Effector memory CD8-positive, alpha-beta T cell (primary cell): ENCODE data around the gene ZFAND2B.

ENCODE experiments used
- ATAC-seq: fragments of 150-1000 bp; cut with Tn5 transposase; replicated peaks from 2 replicates; pipeline ENCODE4 v1.10.0; 2021; ENCODE audit warnings: mild to moderate bottlenecking, moderate library complexity
- DNase-seq, 3 experiments: peaks; one replicate each; pipeline ENCODE4 v3.0.0; 2021
- H3K27ac Mint-ChIP-seq, 2 donors: one replicate each; pipeline ENCODE4 v1.8.0; 2022; ENCODE audit warnings: mild to moderate bottlenecking in 2 of 2, mixed read lengths in 2 of 2, moderate library complexity in 2 of 2
- H3K27me3 Mint-ChIP-seq, 2 donors: one replicate each; pipeline ENCODE4 v1.8.0; 2022; ENCODE audit warnings: mixed read lengths in 2 of 2
- H3K36me3 Mint-ChIP-seq: one replicate; pipeline ENCODE4 v1.8.0; 2022; ENCODE audit warnings: mild to moderate bottlenecking, moderate library complexity, mixed read lengths; ENCODE audit not compliant: insufficient read depth
- H3K4me1 Mint-ChIP-seq, 2 donors: one replicate each; pipeline ENCODE4 v1.8.0; 2022; ENCODE audit warnings: low read depth in 2 of 2, mixed read lengths in 2 of 2
- H3K4me3 Mint-ChIP-seq, 2 donors: one replicate each; pipeline ENCODE4 v1.8.0; 2022; ENCODE audit warnings: mild to moderate bottlenecking in 2 of 2, mixed read lengths in 2 of 2, moderate library complexity in 2 of 2
- H3K9me3 Mint-ChIP-seq, 2 donors: one replicate each; pipeline ENCODE4 v1.8.0; 2022; ENCODE audit warnings: mixed read lengths in 2 of 2

Gene ZFAND2B

DNA sequence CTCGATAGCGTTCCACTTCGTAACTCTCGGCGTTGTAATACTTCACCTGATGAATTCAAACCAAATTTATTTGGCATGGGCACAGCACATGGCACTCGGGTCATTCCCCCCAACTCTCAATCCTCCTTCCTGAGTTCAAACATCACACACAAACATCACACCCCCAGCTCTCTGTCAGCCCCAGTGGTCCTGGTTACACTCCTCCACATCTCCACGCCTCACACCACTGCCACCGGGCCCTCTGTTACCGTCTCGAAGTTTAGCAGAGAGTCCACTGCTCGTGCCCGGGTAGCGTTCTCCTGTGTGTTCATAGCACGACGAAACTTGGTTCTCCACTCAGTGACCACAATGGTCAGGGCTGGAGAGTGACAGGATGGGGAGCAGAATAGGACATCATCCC, 7.6 kb downstream of the ZFAND2B start:
- peaks cover 16 to 20% of the 10 kb centered on the region in 2 donors for H3K4me1 Mint-ChIP-seq
- no peaks in the 10 kb centered on the region for H3K27me3 Mint-ChIP-seq
- ATAC-seq = no peak
- no peak for DNase-seq
- peaks cover 15% of the 10 kb centered on the region for H3K36me3 Mint-ChIP-seq
- no peaks in the 10 kb centered on the region for H3K9me3 Mint-ChIP-seq
- H3K4me3 Mint-ChIP-seq = no peak overlapping the region
- peak overlapping the region in 1 of 2 donors; percentile 86 for H3K27ac Mint-ChIP-seq

DNA sequence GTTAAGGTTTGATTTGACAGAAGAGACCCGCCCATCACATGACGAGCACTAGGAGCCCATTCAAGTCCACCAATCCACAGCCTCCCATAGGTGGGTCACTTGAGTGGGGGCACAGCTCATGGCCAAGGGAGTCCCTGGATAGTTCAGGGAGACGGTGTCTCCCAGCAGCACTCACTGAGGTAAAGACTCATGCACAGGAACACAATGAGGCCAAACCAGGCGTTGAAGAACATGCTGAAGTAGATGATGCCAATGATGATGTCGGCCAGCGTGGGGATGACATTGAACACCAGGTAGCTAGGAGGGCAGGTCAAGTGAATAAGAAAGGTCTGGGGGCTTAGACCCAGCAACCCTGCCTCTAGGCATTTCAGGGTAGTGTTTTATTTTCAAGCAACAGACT, 8.2 kb downstream of the ZFAND2B start:
- H3K9me3 Mint-ChIP-seq = no peaks in the 10 kb centered on the region
- H3K27ac Mint-ChIP-seq = no peak overlapping the region
- H3K4me1 Mint-ChIP-seq = peaks cover 16 to 20% of the 10 kb centered on the region in 2 donors
- no peak overlapping the region for H3K4me3 Mint-ChIP-seq
- ATAC-seq (no peak), DNase-seq (no peak)
- H3K36me3 Mint-ChIP-seq = peaks cover 20% of the 10 kb centered on the region
- no peaks in the 10 kb centered on the region for H3K27me3 Mint-ChIP-seq

DNA sequence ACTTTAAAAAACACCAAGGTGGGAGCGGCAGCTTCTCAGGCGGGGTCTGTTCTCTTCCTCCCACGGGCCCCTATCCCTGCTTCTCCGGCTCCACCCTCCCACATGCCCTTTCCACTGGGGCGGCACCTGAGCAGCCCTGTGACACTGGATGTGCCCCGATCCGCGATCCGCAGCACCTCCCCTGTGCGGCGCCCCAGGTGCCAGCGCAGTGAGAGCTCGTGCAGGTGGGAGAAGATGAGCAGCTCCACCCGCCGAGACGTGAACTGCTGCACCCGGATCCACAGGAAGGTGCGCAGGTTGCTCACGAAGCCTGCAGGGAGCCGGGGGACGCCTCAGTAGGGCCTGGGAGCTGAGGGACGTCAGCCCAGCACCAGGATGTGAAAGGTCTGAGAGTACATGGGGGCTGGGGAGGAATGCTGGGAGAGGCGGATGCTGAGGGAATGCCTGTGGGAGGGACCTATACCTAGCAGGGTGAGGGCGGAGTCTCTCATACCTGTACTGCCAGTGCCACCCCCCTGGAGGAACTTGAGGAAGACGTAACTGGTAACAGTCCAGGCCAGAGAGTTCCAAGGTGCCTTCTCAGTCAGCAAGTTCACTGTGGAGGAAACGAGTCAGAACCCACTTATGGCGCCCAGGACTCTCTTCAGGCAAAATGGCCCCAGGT, 9.4 kb downstream of the ZFAND2B start:
- DNase-seq (no peak), ATAC-seq (no peak)
- peaks cover 14 to 21% of the 10 kb centered on the region in 2 donors for H3K4me1 Mint-ChIP-seq
- no peaks in the 10 kb centered on the region for H3K9me3 Mint-ChIP-seq
- H3K27ac Mint-ChIP-seq = peak overlapping the region in 1 of 2 donors; percentile 69
- no peak overlapping the region for H3K4me3 Mint-ChIP-seq
- H3K36me3 Mint-ChIP-seq = peaks cover 27% of the 10 kb centered on the region
- H3K27me3 Mint-ChIP-seq = no peaks in the 10 kb centered on the region

DNA sequence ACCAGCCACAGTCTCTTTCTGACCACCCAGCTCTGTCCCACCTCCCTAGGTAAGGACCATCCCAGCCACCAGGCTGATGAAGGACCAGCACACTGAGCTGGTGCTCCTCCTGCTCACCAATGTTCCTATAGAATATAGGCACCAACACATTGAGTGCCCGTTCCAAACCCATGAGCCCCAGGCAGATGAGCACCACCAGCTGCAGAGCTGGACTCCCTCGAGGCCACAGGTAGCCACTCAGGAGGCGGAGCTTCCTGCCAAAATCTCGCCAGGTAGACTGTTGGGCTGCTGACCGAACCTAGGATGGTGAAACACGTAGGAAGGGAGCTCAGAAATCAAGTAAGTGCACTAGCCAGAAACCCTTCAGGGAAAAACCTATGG, 9.9 kb downstream of the ZFAND2B start:
- DNase-seq (no peak), ATAC-seq (no peak)
- Mint-ChIP-seq H3K4me1 (peaks cover 8 to 16% of the 10 kb centered on the region in 2 donors), H3K27ac (peak overlapping the region in 1 of 2 donors; percentile 69), H3K4me3 (peak overlapping the region in 1 of 2 donors; percentile 38), H3K27me3 (no peaks in the 10 kb centered on the region), H3K36me3 (peaks cover 32% of the 10 kb centered on the region), H3K9me3 (no peaks in the 10 kb centered on the region)

- ATAC-seq = peak; percentile 46
- no peaks in the 10 kb centered on the region for H3K27me3 Mint-ChIP-seq
- peak overlapping the region; percentile 83 to 87 for H3K4me3 Mint-ChIP-seq
- H3K36me3 Mint-ChIP-seq = peaks cover 46% of the 10 kb centered on the region
- DNase-seq = peak in 2 of 3 experiments; percentile 17 to 28
- H3K4me1 Mint-ChIP-seq = peaks cover 8 to 13% of the 10 kb centered on the region in 2 donors
- no peaks in the 10 kb centered on the region for H3K9me3 Mint-ChIP-seq
- H3K27ac Mint-ChIP-seq = peak overlapping the region; percentile 35 to 90
Observed at GRCh38 chr2:219218217-219218731, 11.7 kb downstream of the ZFAND2B start.

- ATAC-seq (peak; percentile 84), DNase-seq (peak; percentile 69 to 76 (median 74))
- Mint-ChIP-seq H3K4me3 (peak within 1 kb of the TSS; percentile 83 to 87), H3K4me1 (peaks cover 8 to 15% of the 10 kb centered on the region in 2 donors), H3K27me3 (no peaks in the 10 kb centered on the region), H3K9me3 (no peaks in the 10 kb centered on the region), H3K27ac (peak within 1 kb of the TSS; percentile 35 to 90), H3K36me3 (peaks cover 53% of the 10 kb centered on the region)
Observed at GRCh38 chr2:219218732-219219701, 12.4 kb downstream of the ZFAND2B start, which contains the start of gene ABCB6. ABCB6 (minus strand) TSS chr2:219218958; CDS start chr2:219218673, 285 bp downstream.

GRCh38 chr2:219219784-219220532, 13.4 kb downstream of the ZFAND2B start:
- Mint-ChIP-seq H3K9me3 (no peaks in the 10 kb centered on the region), H3K4me3 (peak overlapping the region in 1 of 2 donors; percentile 87), H3K36me3 (peaks cover 63% of the 10 kb centered on the region), H3K27ac (peak overlapping the region in 1 of 2 donors; percentile 36), H3K27me3 (no peaks in the 10 kb centered on the region), H3K4me1 (peaks cover 8 to 18% of the 10 kb centered on the region in 2 donors)
- no peak for DNase-seq
- ATAC-seq = no peak

DNA sequence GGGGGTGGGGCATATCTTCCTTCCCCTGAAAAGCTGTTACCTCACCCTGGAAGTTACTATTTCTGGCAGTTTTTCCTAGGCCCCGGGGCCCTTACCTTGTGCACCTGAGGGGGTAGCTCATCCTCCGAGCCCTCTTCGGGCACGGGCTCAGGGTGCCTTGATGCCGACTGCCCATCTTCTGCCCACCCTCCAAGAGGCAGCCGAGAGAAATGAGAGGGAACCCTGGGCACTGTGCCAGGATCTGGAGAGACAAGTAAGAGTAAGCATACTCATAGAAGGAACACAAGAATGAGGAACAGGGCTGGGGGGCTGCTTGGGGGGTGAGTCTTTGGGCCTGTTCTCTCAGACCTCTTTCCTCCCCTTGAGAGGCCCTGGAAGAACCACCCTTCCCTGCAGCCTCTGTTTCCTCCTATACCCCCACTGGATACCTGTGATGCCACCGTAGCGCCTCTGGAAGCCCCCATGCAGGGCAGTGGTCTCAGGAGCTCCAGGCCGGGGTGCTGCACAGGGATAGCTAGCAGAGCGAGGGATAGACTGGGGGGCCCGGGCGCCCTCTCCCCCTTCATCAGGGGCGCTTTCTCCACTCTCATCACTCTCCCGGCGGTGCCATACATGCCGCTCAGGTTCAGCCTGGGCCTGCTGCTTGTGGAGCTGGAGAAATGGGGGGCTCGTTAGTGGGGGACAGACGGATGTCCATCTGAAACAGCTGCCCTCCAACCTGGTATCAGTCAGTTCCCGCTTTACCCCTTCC, 14.2 kb downstream of the ZFAND2B start:
- Mint-ChIP-seq H3K9me3 (no peaks in the 10 kb centered on the region), H3K27ac (peak overlapping the region in 1 of 2 donors; percentile 36), H3K27me3 (no peaks in the 10 kb centered on the region), H3K36me3 (peaks cover 70% of the 10 kb centered on the region), H3K4me1 (peaks cover 13 to 18% of the 10 kb centered on the region in 2 donors), H3K4me3 (no peak overlapping the region)
- ATAC-seq (no peak), DNase-seq (no peak)

GRCh38 chr2:219221957-219222518, 15.5 kb downstream of the ZFAND2B start:
- DNase-seq (no peak), ATAC-seq (no peak)
- H3K4me3 Mint-ChIP-seq = no peak overlapping the region
- no peaks in the 10 kb centered on the region for H3K9me3 Mint-ChIP-seq
- peak overlapping the region in 1 of 2 donors; percentile 36 for H3K27ac Mint-ChIP-seq
- H3K27me3 Mint-ChIP-seq = no peaks in the 10 kb centered on the region
- H3K36me3 Mint-ChIP-seq = peaks cover 74% of the 10 kb centered on the region
- peaks cover 17 to 23% of the 10 kb centered on the region in 2 donors for H3K4me1 Mint-ChIP-seq

DNA sequence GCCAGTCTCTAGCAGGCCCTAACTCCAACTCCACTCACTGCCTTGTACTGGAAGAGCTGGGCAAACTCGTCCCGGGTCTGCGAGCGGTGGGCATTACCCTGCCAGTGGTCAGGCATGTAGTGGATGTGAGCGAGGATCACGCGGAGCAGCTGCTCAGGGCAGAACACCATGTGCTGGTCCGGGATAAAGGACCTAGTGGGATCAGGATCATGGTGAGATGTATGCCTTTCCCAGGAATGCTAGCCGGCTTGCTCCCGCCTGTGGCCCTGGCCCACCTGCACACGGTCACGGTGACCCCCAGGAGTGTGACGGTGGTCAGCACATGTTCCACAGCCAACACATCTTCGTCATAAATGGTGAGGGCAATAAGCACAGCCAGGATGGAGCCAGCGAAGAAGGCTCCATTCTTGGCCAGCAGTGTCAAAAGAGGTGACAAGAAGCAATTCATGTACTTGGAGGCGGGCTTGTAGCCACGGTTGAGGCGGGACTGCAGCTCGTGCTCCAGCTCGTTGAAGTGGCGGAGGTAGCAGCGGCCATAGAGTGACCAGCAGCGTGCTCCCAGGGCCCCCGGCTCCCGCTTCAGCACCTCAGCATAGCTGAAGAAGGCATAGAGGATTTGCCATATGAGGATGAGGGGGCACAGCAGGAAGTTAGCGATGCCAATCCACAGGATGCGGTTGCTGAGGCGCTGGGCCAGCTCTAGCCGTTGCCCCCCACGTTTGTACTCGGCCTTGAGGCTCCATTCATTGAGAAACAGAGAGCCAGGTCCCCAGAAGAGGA, 17.4 kb downstream of the ZFAND2B start:
- DNase-seq (no peak), ATAC-seq (no peak)
- Mint-ChIP-seq H3K4me3 (no peak overlapping the region), H3K36me3 (peaks cover 62% of the 10 kb centered on the region), H3K4me1 (peaks cover 24 to 32% of the 10 kb centered on the region in 2 donors), H3K27me3 (no peaks in the 10 kb centered on the region), H3K9me3 (no peaks in the 10 kb centered on the region), H3K27ac (peak overlapping the region in 1 of 2 donors; percentile 75)

- Mint-ChIP-seq H3K27me3 (no peaks in the 10 kb centered on the region), H3K4me3 (no peak overlapping the region), H3K27ac (no peak overlapping the region), H3K36me3 (peaks cover 62% of the 10 kb centered on the region), H3K4me1 (peaks cover 32 to 39% of the 10 kb centered on the region in 2 donors), H3K9me3 (no peaks in the 10 kb centered on the region)
- no peak for ATAC-seq
- DNase-seq = no peak
Observed at GRCh38 chr2:219225350-219225749, 18.8 kb downstream of the ZFAND2B start.
